IPS DF 6.9 (cell line): ENCODE data around the gene FIBCD1.

Source experiments
- DNase-seq: peaks from one replicate; pipeline ENCODE4 v3.0.0-alpha.2; 2013; ENCODE audit warnings: low read depth, low spot score
- H3K27ac ChIP-seq: one replicate; pipeline ENCODE4 v1.5.1; 2013; ENCODE audit warnings: low read length, control low read depth
- H3K27me3 ChIP-seq: 2 replicates; pipeline ENCODE4 v1.6.1; 2013; ENCODE audit warnings: mild to moderate bottlenecking, low read length; ENCODE audit not compliant: control insufficient read depth, insufficient read depth
- H3K36me3 ChIP-seq: 2 replicates; pipeline ENCODE4 v1.6.1; 2013; ENCODE audit warnings: low read length; ENCODE audit not compliant: control insufficient read depth, insufficient read depth
- H3K4me1 ChIP-seq: 2 replicates; pipeline ENCODE4 v1.6.1; 2013; ENCODE audit warnings: low read length; ENCODE audit not compliant: control insufficient read depth, insufficient read depth
- H3K4me3 ChIP-seq: 2 replicates; pipeline ENCODE4 v1.5.1; 2013; ENCODE audit warnings: mild to moderate bottlenecking, low read length
- H3K9me3 ChIP-seq: 2 replicates; pipeline ENCODE4 v1.6.1; 2013; ENCODE audit warnings: low read length, inconsistent platforms; ENCODE audit not compliant: control insufficient read depth, insufficient read depth
- WGBS: extraction: QIAGEN DNeasy Blood & Tissue Kit; methylation state at CpG from one replicate; pipeline ENCODE4 v1.1.7; 2013; ENCODE audit warnings: mixed read lengths, missing lambda C conversion rate; ENCODE audit not compliant: insufficient read length, insufficient coverage; 5-methylcytosine and 5-hydroxymethylcytosine counted together

The FIBCD1 gene

DNA sequence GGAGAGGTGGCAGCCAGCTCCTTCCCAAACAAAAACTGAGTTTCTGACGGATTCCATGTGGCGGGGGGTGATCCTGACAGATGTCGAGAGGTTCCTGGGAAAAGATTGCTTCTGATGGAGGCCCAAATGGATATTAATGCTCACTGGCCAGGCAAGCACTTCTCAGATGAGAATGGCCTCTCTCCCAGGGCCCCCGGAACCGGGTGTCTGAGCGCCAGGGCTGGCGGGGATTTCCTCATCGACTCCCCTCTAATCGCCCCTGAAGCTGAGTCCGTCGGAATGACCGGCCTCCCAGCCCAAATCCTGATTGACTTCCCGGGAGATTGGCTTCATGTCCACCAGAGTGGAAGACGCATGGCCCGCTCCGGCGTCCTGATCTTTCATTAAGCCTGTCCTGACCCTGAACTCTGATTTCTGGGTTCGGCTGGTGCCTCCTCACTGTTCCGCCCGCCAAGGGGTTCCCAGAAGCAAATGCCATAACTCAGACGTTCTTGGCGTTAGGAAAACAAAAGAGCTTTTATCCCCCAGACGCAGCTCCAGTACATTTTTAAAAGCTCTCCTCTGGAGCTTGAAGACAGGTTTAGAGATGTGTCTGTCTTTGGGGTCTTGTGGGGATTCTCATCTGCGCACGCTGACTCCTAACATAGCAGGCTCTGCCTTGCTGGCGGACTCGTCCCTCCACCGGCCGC lies 17.6 kb downstream of the FIBCD1 start:
- DNase-seq, result no peak
- Histone ChIP-seq H3K36me3 (no peaks in the 10 kb centered on the region), H3K9me3 (no peaks in the 10 kb centered on the region), H3K4me1 (no peaks in the 10 kb centered on the region), H3K27me3 (no peaks in the 10 kb centered on the region), H3K27ac (no peak overlapping the region), H3K4me3 (no peak overlapping the region)
- no CpG with 5 or more reads among the region's 29 CpGs for WGBS

DNA sequence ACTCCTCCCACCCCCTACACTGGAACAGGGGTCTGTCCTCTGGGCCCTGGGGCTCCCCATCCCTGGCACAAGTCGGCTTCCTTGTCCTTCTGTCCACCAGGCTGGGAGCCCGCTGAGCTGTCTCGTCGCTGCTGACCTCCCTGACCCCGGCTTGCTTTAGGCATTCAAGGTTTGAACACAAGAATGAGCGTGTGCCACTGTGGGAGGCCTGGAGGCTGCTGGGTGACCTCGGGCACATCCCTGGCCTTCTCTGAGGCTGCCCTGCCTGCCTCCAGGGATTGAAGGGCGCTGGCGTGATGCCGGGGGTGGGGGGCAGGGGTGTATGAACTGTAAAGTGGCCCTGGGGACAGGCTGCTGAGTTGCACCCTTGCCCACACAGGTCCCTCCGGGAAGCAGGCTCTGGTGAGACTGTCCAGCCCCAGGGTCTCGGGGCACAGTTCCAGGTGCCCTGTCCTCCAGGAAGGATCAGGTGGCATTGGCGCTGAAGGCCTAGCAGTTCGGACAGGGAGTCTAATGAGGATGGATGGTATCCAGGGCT lies 18.2 kb downstream of the FIBCD1 start:
- Histone ChIP-seq H3K4me1 (no peaks in the 10 kb centered on the region), H3K27me3 (no peaks in the 10 kb centered on the region)
- no CpG with 5 or more reads among the region's 14 CpGs for WGBS

DNA sequence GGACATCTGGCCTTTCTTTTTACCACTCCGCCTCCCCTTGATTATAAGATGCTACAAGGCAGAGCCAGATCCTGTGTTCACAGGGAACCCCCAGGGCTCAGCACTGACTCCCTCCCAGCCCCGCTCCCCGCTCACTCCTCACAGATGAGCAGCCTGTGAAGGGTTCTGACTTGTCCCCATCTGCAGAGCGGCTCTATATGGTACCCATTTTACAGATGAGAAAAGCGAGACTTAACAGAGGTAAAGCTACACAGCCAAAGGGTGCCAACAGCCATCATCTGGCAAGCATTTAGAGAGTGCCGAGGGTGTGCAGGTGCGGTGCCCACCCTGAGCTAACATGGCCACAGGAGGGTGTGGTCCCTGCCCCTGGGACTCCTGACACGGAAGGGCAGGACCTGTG lies 18.8 kb downstream of the FIBCD1 start:
- no peaks in the 10 kb centered on the region for H3K4me1 ChIP-seq
- H3K4me3 ChIP-seq, result no peak overlapping the region
- no peaks in the 10 kb centered on the region for H3K9me3 ChIP-seq
- no CpG with 5 or more reads among the region's 8 CpGs for WGBS
- DNase-seq, result no peak
- no peaks in the 10 kb centered on the region for H3K27me3 ChIP-seq
- H3K36me3 ChIP-seq, result no peaks in the 10 kb centered on the region
- H3K27ac ChIP-seq, result no peak overlapping the region

More for the DNA sequence above, 18.2 kb downstream of the FIBCD1 start:
- no peaks in the 10 kb centered on the region for H3K9me3 ChIP-seq
- H3K27ac ChIP-seq, result no peak overlapping the region
- no peaks in the 10 kb centered on the region for H3K36me3 ChIP-seq
- no peak overlapping the region for H3K4me3 ChIP-seq
- DNase-seq, result no peak

DNA sequence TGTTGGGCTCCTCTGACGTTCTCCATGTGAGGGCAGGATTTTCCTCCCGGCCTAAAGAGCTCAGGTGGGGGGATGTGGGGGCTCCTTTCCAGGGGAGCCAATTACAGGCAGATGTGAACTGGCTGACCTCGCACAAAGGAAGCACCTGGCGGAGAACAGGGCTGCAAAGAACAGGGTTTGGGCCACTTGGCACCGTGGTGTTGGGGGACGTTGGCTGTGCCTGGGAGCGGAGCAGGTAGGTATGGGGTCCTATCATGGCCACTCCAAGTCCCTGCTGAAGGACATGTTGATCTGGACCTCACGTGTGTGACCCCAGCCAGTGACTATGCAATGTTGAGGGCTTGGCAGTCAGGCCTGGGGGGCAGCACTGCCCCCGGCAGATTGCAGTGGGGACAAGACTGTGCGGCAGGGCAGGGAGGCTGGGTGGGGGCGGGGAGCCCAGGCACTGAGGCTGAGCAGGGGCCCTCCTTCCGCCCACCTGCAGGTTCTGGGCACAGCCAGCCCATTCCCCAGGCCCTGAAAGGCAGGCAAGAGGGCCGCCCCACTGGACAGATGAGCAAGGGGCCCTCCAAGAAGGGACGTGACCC lies 19.4 kb downstream of the FIBCD1 start:
- WGBS, result no CpG with 5 or more reads among the region's 14 CpGs
- Histone ChIP-seq H3K27me3 (no peaks in the 10 kb centered on the region), H3K4me1 (no peaks in the 10 kb centered on the region), H3K9me3 (no peaks in the 10 kb centered on the region), H3K27ac (no peak overlapping the region), H3K36me3 (no peaks in the 10 kb centered on the region), H3K4me3 (no peak overlapping the region)
- no peak for DNase-seq

DNA sequence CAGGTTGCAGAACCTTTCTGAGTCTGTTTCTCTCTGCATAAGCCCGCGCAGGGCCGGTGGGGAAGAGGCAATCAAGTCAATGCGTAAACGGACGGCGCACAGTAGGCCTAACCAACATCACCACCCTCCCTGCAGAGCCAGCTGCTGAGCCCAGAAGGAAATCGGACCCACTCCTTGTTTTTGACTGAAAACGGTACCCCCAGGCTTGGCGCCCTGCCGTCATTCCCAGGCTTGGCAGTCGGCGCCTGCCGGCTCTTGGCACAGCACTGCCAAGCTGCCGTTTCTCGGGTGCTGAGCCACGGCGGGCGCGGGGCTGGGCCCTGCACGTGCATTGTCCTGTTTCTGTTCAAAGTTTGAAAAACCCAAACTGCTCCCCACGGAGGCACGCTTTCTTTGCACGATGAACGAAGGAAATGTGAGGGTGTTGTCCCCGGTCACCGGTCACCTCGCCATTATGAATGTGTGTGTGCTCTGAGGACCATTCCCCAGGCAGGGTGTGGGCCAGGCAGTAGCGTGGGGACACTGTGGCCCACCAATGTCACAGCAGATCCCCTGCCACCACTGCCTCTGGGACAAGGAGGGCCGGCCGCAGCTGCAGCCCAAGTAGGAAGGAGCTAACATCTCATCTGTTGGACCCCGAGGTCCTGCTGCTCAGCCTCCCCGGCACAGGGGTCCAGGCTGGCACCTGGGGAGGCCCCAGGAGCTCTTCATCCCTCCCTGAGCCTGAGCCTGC lies 20.1 kb downstream of the FIBCD1 start:
- no CpG with 5 or more reads among the region's 33 CpGs for WGBS
- H3K9me3 ChIP-seq, result no peaks in the 10 kb centered on the region
- no peaks in the 10 kb centered on the region for H3K27me3 ChIP-seq
- H3K27ac ChIP-seq, result no peak overlapping the region
- no peaks in the 10 kb centered on the region for H3K4me1 ChIP-seq
- DNase-seq, result no peak
- no peak overlapping the region for H3K4me3 ChIP-seq
- no peaks in the 10 kb centered on the region for H3K36me3 ChIP-seq

DNA sequence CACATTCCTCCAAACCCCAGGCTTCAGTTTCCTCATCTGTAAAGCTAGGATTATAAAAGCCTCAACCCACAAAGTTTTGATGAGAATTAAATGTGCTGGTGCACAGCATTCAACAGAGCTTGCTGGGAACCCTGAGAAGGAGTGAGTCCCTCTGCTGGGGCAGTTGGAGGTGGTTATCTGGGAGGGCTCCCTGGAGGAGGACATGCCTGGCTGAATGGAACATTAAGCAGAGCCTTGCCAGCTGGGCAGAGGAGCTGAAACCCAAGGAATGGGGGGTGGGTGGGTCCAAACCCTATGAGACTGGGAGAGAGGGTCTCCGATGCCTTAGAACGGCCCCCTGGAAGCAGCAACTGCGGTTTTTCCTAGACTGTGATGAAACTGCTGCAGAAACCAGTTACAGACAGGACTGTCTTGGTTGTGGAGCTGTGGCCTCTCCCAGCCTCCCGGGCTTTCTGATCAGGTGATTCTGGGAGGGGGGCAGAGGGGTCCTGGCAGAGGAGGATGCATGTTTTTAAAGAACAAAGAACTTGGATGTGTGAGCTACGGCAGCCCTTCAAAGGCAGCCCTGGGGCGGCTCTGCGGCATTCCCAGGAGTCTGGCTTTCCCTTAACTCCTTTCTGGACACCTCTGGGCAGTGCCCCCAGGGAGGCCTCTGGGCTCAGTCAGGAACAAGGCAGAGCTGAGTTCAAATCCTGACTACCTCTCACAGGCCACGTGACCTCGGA lies 20.8 kb downstream of the FIBCD1 start:
- Histone ChIP-seq H3K36me3 (no peaks in the 10 kb centered on the region), H3K4me1 (0 out of 2 replicates have a peak, but pooled peaks cover 1% of the 10 kb centered on the region), H3K4me3 (no peak overlapping the region), H3K9me3 (no peaks in the 10 kb centered on the region), H3K27ac (no peak overlapping the region), H3K27me3 (no peaks in the 10 kb centered on the region)
- no peak for DNase-seq
- no CpG with 5 or more reads among the region's 9 CpGs for WGBS

DNA sequence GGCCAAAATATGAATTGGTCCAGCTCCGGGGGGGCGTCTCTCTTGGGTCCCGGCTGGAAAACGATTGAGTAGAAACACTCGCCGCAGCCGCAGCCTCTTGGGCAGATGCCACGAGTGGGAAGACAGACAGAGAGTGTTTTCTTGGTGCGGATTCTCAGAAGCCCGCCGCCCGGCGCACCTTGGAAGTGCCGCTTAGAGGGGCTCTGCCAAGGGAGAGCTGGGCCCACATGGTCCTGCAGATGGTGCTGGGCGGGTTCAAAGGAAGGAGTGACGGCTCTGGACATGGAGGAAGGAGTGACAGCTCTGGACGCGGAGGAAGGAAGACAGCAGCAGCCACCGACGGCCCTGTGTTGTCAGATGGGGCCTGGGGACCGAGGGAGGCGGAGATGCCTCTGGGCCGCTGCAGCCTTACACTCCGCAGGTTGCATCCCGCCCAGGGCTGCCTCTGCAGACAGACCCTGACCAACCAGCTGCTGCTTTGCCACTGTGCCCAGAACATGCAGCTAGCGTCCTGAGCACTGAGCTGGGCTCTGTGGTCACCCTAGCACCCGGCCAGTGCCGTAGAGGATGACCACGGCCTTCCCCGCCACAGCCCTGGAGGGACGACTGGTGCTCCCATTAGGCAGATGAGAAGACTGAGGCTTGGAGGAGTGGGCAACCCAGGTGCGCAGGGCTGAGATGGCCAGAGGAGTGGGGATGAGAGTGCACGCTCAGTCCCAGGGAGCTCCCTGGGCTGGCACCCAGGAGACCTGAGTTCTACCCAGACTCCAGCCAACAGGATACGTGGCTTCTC lies 21.7 kb downstream of the FIBCD1 start:
- no peaks in the 10 kb centered on the region for H3K9me3 ChIP-seq
- H3K27ac ChIP-seq, result no peak overlapping the region
- no peak overlapping the region for H3K4me3 ChIP-seq
- no peaks in the 10 kb centered on the region for H3K27me3 ChIP-seq
- no peaks in the 10 kb centered on the region for H3K36me3 ChIP-seq
- no CpG with 5 or more reads among the region's 34 CpGs for WGBS
- 0 out of 2 replicates have a peak, but pooled peaks cover 1% of the 10 kb centered on the region for H3K4me1 ChIP-seq
- DNase-seq, result no peak

DNA sequence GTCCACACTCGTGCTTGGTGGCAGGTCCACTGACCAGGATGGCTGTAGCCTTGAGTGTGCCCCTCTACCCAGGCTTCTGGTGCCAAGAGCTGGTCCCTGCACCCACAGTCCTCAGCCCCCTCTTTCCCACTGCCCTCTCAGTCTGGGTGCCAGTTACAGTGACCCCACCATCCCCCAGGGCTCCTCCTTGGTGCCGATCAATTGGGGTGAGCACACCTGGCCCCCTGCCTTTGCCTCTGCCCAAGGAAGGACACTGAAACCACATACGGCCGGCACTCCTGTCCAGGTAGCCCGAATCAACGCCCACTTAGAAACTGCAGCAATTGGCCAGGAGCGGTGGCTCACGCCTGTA lies 24.0 kb downstream of the FIBCD1 start:
- 0 out of 2 replicates have a peak, but pooled peaks cover 1% of the 10 kb centered on the region for H3K4me1 ChIP-seq
- H3K9me3 ChIP-seq, result no peaks in the 10 kb centered on the region
- no peak for DNase-seq
- no peaks in the 10 kb centered on the region for H3K27me3 ChIP-seq
- no peaks in the 10 kb centered on the region for H3K36me3 ChIP-seq
- WGBS, result no CpG with 5 or more reads among the region's 8 CpGs
- no peak overlapping the region for H3K27ac ChIP-seq
- H3K4me3 ChIP-seq, result no peak overlapping the region

DNA sequence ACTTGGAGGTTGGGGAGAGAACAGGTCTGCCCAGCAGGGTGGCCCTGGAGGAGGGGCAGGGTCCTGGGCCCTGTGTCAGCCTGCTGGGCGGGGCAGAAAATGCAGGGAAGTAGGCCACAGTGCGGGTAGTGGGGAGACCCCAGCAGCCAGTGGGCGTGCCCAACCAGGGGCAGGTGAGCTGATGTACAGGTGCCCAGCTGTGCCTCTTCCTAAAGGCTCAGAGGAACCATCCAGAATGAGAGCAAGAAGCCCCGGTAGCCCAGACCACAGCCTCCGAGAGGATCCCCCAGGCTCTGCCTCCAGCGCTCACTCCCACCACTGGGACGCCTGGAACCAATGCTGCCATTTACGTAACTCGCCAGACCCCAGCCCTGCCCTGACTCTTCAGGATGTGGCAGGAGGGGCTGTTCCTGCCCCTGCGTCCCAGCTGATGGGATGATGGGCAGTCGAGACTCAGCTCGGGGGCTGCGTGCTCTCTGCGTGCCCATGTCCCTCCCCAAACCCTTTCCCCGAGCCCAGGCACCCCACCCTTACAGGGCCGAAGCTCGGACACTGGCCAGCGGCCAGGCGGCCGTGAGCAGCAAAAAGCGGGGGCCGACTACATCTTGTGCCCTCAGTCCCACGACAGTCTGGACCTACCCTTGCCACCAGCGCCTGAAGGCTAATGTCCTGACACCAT lies 24.5 kb downstream of the FIBCD1 start:
- no peaks in the 10 kb centered on the region for H3K9me3 ChIP-seq
- no peaks in the 10 kb centered on the region for H3K27me3 ChIP-seq
- DNase-seq, result no peak
- H3K4me3 ChIP-seq, result no peak overlapping the region
- 0 out of 2 replicates have a peak, but pooled peaks cover 1% of the 10 kb centered on the region for H3K4me1 ChIP-seq
- H3K36me3 ChIP-seq, result no peaks in the 10 kb centered on the region
- H3K27ac ChIP-seq, result no peak overlapping the region
- no CpG with 5 or more reads among the region's 24 CpGs for WGBS
